GM12801 (cell line): ENCODE measurements around the gene GPR158.

Experiments used
- CTCF ChIP-seq: IDR thresholded peaks from one replicate; pipeline ENCODE4 v1.5.1; 2011; ENCODE audit warnings: control low read depth; ENCODE audit not compliant: insufficient read length; ENCODE audit errors: extremely low read depth

Gene GPR158

GRCh38 chr10:25467881-25468280 lies 293.1 kb downstream of the GPR158 start:
- no peak for TF ChIP-seq CTCF

- TF ChIP-seq CTCF = no peak
Observed at GRCh38 chr10:25481467-25481866, 306.7 kb downstream of the GPR158 start.

GRCh38 chr10:25483999-25484398 lies 309.2 kb downstream of the GPR158 start:
- no peak for TF ChIP-seq CTCF

- no peak for TF ChIP-seq CTCF
Observed at GRCh38 chr10:25487266-25487665, 312.5 kb downstream of the GPR158 start.

GRCh38 chr10:25492040-25492439 lies 317.2 kb downstream of the GPR158 start:
- TF ChIP-seq CTCF = no peak

GRCh38 chr10:25492680-25493079 lies 317.9 kb downstream of the GPR158 start:
- TF ChIP-seq CTCF = no peak

- TF ChIP-seq CTCF = no peak
Observed at GRCh38 chr10:25493122-25493893, 318.5 kb downstream of the GPR158 start.
